GM11168 (cell line): ENCODE measurements around the gene BRAF.
"Not testable (repeated sequence)": the region's sequence is repeated elsewhere in the genome, so short reads cannot be mapped to it uniquely, and the experiment has no call there.

ENCODE experiments used
- in situ Hi-C: fragments of 300-500 bp; cut with MboI; formaldehyde crosslinking; loops from one replicate; pipeline ENCODE4 v1.12.0; 2022; ENCODE audit warnings: low sequenced_read_pairs; ENCODE audit not compliant: unreplicated experiment

The BRAF gene

DNA sequence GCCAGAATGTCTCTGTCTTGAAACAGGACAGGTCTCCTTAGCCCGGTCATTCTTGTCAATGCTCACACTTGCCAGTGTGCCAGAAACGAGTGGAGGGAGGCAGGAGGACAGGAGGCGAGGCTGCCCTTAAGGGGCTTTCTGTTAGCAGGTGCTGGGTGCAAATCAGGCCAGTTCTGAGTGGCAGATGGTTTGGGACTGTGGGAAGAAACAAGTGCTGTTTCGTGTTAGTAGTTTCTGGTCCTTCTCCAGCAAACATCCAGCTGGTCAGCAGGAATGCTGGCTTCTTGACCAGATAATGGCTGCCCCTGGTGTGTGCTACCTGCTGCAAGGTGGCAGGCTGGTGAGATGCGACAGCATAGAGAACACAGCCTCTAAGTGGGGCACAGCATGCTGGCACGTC lies 236.4 kb downstream of the BRAF start:
- in situ Hi-C loops: no loop called here

DNA sequence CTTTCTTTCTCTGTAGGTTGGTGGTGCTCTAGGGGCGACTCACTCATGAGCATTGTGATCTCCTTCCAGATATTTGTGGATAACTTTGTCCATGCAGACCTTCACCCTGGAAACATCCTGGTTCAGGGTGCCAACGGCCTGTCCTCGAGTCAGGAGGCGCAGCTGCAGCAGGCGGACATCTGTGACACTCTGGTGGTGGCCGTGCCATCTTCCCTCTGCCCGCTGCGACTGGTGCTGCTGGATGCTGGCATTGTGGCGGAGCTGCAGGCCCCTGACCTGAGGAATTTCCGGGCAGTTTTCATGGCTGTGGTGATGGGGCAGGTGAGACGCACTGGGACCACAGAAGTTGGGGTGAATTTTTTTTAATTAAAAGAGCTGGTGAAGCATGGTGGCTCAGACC lies 237.8 kb downstream of the BRAF start:
- in situ Hi-C loops: no loop called here

DNA sequence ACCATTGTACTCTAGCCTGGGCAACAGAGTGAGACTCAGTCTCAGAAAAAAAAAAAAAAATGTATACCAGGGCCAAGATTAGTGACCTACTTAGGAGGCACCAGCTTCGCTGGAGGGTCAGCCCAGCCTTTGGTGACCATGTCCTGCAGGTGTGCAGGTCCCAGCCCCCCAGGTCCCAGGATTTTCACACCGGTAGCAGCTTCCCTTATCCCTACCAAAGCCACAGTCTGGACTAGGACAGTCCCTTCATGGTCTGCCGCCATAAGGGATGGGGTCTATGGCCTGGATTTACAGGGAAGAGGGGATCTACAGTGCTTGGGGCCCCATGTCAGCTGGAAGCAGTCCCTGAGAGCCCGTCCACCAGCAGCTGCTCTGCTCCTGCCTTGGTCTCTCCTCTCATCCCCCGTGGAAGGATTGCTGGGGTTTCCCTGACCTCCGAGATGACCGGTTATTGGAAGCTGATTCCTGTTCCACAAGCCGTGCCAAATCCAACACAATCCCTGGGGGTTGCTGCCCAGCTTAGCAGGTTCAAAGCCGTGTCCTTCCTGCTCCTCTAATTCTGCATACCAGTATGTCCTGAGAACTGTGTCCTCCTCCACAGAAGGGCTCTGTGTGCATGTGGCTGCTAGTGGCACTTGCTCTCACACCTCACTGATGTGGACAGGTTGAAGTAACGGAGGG lies 239.2 kb downstream of the BRAF start:
- in situ Hi-C loops: no loop called here

DNA sequence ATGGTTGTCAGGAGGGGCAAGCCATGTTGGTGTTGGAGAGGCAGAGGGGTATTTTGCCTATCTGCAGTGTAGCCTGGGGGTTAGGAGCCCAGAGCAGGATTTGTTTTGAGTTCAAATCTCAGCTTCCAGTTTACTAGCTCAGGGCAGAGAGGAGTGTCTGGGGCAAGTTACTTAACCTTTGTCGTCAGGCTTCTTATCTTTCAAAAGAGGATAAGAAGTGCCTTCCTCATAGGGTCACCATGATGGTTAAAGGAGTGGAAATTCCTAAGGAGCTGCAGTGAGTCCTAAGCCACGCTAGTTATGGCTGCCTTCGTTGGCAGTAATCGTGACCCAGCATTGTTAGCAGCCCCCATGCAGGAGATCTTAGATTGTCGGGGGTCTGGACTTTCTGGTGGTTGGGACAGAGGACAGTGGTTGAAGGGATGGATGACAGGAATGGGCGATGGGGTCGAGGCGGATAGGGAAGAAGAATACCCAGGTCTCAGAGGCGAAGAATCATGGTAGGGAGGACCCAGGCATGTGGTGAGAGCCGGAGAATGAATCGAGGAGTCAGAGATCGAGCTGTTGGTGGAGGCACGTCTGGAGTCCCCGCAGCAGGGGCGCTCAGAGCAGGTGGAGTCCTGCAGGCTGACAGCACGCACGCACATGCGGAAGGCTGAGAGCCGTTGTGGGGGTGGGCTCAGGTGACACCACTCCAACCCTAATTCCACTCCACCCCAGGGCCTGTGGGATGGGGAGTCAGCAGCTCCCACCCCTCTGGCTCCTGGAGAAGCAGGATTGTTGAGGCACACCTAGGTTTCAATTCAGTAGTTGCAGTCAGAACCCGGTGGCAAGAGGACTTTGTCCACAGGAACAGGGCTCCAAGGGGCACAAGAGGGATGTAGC lies 240.4 kb downstream of the BRAF start:
- in situ Hi-C loops: no loop called here

DNA sequence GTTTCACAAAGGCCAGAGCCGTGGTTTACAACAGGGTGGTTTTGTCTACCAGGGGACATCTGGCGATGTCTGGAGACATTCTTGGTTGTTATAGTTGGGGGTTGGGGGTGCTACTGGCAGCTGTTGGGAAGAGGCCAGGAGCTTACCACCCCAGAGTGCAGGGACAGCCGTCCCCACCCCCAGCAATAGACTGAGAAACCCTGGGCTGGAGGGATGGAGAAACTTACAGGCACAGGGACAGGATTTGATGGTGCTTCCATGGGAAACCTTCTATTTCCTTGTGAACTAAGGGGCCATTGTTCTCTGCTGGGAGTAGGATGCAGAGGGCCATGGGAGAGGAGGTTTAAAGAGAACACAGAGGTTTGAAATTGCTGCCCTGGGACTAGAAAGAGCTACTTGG lies 241.1 kb downstream of the BRAF start:
- in situ Hi-C loops: no loop called here

DNA sequence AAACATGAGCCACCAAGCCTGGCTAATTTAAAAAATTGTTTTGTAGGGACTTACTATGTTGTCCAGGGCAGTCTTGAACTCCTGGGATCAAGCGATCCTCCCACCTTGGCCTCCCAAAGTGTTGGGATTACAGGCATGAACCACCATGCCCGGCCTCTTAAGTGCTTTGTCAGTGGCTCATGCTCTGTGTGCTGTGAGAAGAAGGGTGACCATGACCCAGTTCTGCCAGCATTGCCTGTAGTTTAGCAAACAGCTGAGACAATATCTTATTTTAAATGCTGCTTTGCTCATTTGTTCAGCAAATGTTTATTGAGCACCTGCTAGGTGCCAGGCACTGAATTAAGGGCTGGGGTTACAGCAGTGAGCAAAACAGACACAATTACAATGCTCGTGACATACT lies 243.0 kb downstream of the BRAF start:
- in situ Hi-C loops: no loop called here

DNA sequence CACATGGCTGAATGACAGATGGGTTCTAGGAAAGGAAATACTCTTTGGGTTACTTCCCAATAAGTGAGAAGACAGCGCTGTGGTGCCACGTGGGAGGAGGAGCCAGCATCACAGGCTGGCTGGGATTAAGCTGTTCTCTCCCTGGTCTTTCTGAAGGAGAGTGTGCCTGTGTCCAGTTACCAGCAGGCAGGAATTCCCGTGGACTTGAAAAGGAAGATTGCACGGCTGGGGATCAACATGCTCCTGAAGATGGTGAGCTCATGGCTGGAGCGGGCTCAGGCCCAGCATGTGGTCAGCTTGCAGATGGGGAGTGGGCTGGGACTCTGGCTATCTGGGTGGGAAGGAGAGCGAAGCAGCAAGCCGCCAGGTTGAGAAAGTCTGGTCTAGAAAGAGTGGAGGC lies 243.8 kb downstream of the BRAF start:
- in situ Hi-C loops: no loop called here

DNA sequence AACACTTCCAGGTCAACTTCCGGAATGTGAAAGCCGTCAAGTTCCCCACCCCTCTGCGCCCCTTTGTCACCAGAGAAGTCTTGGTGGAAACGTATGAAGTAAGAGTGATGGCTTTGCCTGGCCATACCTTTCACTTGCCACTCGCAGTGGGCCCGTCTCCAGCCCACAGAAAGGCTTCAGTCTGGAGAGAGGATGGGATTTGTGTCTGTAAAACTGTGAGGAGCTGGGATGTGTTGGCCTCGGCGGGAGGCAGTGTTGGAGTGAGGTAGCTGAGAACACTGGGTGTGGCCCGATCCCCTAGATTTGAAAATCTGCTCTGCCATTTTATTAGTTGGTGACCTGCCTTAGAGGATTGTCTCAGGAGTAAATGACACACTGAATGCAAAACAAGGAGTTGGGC lies 245.5 kb downstream of the BRAF start:
- in situ Hi-C loops: no loop called here

DNA sequence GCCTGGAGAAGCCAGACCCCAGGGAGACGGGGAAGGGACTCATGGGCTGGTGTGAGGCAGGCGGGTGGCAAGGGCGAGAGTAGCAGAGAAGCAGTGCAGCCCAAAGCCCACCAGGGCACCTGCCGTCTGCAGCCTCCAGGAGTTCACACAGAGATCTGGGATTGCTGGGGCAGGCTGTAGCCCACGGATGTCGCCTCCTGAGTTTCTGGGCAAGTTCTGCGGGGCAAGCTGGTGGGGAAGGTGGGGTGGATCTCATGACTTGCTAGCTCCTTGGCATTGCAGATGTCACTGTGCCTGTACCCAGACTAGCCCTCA lies 246.0 kb downstream of the BRAF start:
- in situ Hi-C loops: no loop called here

DNA sequence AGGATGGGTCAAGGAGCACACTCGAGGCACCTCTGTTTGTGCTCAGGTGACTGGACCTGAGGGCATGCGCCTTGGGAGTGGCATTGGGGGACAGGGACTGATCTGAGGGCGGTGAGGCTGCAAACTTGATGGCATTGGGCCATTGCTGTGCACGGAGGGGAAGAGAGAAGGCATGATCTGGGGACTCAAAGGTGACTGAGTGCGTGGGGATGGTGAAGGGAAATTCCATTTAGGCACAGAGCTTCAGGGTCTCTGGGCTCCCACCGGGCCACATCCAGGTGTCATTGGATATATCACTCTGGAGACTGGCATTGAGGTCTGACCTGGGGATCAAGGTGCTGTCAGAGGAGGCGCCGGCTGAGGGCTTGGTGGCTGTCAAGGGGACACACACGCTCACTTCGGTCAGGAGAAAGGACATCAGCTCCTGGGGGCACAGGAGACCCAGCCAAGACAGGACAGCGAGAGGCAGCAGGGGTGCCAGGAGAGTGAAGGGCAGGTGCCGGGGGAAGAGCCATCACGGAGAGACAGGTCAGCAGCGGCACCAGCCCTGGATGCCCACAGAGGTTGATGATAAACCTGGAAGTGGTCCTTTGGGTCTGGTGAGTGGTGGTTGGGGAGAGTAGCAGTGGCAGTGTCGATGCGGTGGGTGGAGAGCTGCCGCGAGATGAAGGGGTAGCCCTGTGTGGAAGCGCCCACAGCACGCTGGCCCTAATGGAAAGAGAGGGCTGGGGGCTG lies 246.5 kb downstream of the BRAF start:
- in situ Hi-C loops: no loop called here

DNA sequence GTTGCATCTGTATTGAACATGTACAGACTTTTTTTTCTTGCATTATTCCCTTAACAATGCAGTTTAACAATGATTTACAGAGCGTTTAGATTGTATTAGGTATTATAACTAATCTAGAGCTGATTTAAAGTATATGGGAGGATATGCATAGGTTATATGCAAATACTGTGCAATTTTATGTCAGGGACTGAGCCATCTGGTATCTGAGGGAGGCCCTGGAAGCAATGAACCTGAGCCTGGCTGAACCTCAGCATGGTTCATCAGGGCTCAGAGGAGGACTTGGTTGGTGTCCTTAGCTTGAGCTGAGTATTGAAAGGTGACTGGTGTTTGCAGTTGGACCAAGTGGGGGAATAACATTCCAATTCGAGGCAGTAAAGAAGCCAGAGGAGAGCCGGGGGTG lies 247.2 kb downstream of the BRAF start:
- in situ Hi-C loops: no loop called here

DNA sequence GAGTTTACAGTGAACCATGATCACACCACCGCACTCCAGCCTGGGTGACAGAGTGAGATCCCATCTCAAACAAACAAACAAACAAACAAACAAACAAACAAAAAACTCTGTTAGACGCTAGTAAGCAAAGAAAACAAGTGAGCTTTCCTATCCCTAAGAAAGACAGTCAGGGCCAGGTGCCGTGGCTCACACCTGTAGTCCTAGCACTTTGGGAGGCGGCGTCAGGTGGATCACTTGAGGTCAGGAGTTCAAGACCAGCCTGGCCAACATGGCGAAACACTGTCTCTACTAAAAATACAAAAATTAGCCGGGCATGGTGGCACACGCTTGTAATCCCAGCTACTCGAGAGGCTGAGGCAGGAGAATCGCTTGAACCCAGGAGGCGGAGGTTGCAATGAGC lies 247.8 kb downstream of the BRAF start:
- in situ Hi-C loops: not testable (repeated sequence)

DNA sequence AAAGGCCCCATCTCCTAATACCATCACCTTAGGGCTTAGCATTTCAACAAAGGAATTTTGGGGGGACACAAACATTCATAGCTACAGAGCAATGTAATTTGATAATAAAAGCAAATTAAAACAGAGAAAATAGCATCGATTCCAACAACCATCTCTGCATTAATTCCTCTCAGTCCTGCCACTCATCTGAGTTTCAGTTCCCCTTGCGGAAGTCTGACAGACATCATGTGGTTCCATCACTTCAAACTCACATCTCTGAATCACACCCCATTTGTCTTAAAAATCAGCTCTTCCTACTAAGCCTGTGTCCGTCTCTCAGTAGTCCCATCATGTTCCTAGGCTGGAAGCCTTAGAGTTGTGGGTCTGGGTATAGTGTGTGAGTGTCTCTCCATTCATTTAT lies 248.4 kb downstream of the BRAF start:
- in situ Hi-C loops: no loop called here

DNA sequence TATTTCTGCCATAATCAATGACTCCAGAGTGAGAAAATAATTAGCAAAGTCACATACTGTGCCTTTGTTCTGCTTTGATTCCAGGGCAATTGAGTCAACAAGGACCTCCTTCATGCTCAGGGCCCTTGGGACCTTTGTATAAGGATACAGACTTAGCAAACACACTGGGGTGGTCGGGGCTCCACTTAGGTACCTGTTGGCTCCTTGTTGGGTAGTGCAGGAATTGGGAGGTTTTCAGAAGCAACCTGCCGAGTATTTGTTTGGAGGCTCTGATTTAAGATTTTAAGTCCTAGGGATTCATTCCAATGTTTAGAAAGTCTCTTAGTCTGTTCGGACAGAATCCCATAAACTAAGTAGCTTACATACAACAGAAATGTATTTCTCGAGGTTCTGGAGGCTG lies 249.0 kb downstream of the BRAF start:
- in situ Hi-C loops: no loop called here

DNA sequence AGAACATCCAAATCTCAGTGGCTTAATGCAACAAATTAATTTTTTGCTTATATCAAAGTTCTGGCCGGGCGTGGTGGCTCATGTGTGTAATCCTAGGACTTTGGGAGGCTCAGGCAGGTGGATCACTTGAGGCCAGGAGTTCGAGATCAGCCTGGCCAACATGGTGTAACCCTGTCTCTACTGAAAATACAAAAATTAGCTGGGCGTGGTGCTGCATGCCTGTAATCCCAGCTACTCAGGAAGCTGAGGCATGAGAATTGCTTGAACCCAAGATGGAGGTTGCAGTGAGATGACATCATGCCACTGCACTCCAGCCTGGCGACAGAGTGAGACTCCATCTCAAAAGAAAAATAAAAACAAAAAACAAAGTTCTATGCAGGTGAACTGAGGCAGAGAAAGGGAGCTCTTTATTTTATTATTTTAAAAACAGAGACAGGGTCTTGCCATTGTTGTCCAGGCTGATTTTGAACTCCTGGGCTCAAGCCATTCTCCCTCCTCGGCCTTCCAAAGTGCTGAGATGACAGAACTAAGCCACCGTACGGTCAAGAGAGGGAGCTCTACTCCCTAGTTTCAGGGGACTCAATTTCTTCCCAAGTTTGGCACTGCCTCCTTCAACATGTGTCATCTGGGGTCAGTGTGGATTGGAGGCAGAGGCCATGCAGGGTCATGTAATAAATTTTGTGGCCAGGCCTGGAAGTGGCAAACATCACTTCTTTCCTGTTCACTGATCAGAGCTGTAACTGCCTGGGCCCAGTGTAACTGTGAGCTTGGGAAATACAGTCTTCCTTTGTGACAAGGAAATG lies 249.6 kb downstream of the BRAF start:
- in situ Hi-C loops: no loop called here

DNA sequence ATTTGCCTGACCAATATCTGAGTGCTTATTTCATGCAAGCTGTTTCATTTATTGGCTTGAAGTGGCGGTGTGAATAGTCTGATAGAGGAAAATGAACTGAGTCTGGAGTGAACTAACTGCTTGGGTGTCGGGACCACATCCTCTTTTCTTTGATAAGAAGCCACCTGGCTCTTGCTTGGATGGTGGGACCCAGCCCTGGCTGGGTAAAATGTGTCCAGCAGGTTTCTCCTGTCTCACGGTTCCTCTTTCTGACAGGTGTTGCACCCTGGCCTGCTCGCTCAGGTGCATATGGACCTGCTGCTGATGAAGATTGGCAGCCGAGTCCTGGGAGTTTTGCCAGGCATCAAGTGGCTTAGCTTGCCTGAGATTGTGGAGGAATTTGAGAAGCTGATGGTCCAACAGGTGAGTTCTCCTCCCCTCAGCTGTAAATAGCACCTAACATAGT lies 250.4 kb downstream of the BRAF start:
- in situ Hi-C loops: no loop called here

DNA sequence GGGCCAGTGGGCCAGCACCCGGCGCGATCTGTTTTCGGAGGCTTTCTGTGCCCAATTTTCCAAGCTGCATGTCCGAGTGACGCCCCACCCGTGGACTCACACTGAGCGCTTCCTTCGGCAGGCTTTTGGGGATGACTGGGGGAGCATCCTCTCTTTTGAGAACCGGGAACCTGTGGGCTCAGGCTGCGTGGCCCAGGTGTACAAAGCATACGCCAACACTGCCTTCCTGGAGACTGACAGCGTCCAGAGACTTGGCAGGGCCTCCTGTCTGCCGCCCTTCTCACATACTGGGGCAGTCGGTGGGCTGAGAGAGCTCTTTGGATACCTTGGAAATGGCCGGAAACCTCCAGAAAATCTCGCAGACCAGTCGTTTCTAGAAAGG lies 251.0 kb downstream of the BRAF start:
- in situ Hi-C loops: no loop called here

DNA sequence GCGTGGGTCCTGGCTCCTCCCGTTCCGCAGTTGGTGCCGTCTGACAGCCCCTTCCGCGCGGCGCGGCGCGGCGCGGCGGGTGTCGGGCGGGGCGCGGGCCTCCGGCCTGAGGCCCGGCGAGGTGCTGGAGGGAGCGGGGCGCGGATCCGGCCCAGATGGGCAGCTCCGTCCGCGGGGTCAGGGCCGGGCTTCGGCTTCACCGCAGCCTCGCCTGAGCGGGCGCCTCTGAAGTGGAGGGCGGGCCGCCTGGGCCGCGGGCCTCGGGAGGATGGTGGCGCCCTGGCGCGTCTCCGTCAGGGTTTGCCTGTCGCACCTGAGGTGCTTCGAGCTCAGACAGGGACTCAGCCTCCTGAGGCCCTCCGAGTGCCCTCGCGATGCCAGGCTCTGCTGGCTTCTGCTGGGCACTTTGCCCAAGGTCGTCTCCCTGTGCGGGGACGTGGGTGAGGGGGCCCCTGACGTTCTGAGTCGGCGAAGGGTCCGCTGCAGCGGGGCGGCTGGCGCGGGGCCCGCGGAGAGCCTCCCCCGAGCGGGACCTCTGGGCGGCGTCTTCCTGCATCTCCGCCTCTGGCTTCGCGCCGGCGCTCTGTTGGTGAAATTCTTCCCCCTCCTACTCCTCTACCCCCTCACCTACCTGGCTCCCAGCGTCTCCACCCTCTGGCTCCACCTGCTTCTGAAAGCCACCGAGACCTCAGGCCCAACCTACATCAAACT lies 251.5 kb downstream of the BRAF start:
- in situ Hi-C loops: no loop called here

DNA sequence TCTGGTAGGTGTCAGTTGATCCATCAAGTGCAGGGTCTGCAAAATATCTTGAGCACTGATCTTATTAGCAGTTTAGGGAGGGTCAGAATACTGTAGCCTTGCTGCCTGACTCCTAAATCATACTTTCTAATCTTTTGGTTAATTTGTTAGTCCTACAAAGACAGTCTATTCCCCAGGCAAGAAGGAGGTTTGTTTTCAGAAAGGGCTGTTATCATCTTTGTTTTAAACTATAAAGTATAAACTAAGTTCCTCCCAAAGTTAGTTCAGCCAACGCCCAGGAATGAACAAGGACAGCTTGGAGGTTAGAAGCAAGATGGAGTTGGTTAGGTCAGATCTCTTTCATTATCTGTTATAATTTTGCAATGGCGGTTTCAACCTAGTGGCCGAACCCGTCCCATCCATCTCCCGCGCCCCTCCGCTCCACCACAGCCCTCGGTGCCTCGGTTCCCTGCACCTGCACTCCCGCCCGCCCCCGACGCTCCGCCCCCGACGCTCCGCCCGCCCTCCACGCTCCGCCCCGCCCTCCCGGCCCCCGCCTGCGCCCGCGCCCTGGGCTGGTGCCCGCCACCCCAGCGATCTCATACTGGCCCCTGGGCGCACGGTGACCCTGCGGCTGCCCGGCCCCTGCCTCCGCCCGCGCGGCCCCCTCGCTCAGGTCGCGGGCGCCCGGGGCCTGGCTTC lies 252.2 kb downstream of the BRAF start, which contains the start of gene ADCK2:
ADCK2 (plus strand) TSS at position 564 of the 681 bp plus-strand sequence. CDS start 386 bp downstream, outside the sequence.
- in situ Hi-C loops: no loop called here
